Breast epithelium (tissue), 3 donors: ENCODE results near the gene ATP12A.

Experiments used
- POLR2AphosphoS5 ChIP-seq, 3 donors: sonication (generic); formaldehyde crosslinking; IDR thresholded peaks; one replicate each; pipeline ENCODE4 v1.6.1; 2017; ENCODE audit warnings: antibody characterized with exemption in 3 of 3
- TF ChIP-seq, protein P1 (sequence below), 3 donors: fragments of 450-650 bp; IDR thresholded peaks; one replicate each; pipeline ENCODE4 v1.5.1; 2016 to 2017; ENCODE audit warnings: antibody characterized with exemption in 3 of 3, mild to moderate bottlenecking in 3 of 3, moderate library complexity in 3 of 3

DNA sequence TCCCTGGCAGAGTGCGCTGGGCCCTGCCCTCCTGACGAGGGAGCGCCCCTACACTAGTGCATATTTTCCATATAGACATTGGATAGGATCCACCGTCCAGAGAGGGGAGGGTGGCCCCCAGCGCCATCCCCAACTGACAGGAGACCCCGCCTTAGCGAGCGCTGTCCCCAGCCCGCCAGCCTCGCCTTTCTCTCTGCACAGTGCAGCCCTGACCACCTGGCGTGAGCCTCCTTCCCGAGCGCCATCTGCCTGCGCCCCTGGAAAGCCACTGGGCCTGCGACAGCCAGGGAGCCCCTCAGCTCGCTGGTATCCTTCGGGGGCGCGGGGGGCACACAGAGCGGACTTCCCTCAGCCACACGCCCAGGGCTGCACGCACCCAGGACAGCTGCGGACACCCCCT lies 42.1 kb upstream of the ATP12A start:
- TF ChIP-seq, protein P1, sequence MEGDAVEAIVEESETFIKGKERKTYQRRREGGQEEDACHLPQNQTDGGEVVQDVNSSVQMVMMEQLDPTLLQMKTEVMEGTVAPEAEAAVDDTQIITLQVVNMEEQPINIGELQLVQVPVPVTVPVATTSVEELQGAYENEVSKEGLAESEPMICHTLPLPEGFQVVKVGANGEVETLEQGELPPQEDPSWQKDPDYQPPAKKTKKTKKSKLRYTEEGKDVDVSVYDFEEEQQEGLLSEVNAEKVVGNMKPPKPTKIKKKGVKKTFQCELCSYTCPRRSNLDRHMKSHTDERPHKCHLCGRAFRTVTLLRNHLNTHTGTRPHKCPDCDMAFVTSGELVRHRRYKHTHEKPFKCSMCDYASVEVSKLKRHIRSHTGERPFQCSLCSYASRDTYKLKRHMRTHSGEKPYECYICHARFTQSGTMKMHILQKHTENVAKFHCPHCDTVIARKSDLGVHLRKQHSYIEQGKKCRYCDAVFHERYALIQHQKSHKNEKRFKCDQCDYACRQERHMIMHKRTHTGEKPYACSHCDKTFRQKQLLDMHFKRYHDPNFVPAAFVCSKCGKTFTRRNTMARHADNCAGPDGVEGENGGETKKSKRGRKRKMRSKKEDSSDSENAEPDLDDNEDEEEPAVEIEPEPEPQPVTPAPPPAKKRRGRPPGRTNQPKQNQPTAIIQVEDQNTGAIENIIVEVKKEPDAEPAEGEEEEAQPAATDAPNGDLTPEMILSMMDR (IDR thresholded peaks at IDR 0.05): no peak
- no peak for TF ChIP-seq POLR2AphosphoS5 (IDR thresholded peaks at IDR 0.05)
